ENCODE measurements around the gene OR10G8.
A peak's percentile ranks its signal among the peaks of the same experiment; 100 is the strongest.
"Not testable (repeated sequence)": the region's sequence is repeated elsewhere in the genome, so short reads cannot be mapped to it uniquely, and the experiment has no call there.

The OR10G8 gene, protein sequence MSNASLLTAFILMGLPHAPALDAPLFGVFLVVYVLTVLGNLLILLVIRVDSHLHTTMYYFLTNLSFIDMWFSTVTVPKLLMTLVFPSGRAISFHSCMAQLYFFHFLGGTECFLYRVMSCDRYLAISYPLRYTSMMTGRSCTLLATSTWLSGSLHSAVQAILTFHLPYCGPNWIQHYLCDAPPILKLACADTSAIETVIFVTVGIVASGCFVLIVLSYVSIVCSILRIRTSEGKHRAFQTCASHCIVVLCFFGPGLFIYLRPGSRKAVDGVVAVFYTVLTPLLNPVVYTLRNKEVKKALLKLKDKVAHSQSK

DNA sequence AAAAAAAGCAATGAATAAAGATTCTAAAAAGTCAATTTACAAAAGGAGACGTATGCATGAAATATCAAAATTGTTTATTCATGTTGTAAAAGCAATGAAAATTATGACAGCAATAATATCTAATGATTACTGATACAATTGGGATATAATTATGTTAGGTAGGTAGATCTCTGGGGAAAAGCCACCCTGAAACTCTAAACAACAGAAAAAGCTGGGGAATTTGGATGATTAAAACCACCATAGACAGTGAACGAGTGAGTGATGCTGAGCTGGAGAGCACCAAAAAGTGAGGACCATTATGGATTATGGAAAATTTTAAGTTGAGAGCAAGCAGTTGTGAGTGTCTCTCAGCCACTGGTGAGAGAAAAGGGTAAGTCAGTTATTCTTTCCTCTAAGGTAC is at the start of gene OR10G8:
Gene OR10G8, plus strand, starts transcription at position 301 of the 400 bp plus-strand sequence. CDS start 2,825 bp downstream, outside the sequence.
- DNase-seq (ENCODE audit: extremely low spot score, insufficient read length, low read depth) (no peak), FAIRE-seq (no peak)

DNA sequence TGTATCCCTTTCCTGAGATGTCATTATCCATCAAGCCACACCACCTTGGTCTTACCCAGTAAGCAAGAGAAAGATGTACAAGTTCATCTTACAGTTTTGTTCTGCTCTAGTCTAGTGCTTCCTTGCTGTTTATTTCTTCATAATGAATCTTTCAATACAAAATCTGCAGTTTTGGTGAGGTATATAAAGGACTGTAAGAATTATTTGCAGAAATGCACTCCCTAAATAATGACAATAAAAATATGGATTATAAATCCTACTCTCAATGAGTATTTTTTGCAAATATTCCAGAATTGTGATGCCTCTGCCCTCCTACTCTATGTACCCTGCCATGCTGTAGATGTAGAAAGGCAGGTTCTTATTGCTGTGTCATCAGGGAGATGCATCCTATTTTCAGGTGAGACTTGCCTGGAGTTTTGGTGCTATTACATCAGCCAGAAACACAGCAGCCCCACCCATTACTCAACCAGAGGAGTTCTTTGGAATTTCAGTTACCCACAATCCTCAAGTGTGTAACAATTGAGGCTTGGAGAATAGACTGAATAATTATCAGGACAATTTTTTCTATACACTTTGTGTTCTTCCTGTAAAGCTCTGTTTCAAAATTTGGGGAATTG is 48.8 kb upstream of the OR10G8 start, which contains the start of gene OR10S1:
Gene OR10S1, minus strand, starts transcription at position 51 of the 617 bp plus-strand sequence. CDS start 117 bp downstream, outside the sequence.
- no peak for FAIRE-seq
- no peak for DNase-seq (ENCODE audit: extremely low spot score, insufficient read length, low read depth)

DNA sequence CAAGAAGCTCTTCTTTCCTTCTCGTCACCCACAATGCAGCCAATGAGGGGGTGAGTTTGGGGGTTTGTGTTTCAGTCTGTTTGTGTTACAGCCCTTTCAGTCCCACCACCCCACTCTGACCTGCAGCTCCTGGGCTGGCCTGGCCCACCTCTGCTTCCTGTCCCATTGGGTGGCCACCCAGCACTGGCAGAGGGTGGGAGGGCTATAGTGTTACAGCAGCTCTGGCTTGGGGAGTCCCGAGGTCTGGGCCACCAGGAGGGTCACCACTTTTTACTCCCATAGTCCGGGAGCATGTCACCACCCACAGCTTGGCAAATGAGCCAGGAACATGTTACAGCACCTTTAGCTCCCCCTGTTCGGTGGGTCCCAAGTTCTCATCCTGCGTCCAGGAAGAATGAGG is 47.3 kb upstream of the OR10G8 start:
- no peak for FAIRE-seq
- DNase-seq (ENCODE audit: extremely low spot score, insufficient read length, low read depth): no peak

- DNase-seq (ENCODE audit: extremely low spot score, insufficient read length, low read depth): no peak
- FAIRE-seq: no peak
Measured at GRCh38 chr11:123995119-123995518, 31.5 kb upstream of the OR10G8 start, which contains the start of gene OR10G6. OR10G6 (minus strand) TSS chr11:123995161; CDS start chr11:123995161, 0 bp downstream.

- no peak for FAIRE-seq
- no peak for DNase-seq (ENCODE audit: extremely low spot score, insufficient read length, low read depth)
Measured at GRCh38 chr11:124012697-124013096, 13.9 kb upstream of the OR10G8 start, which contains the start of gene OR10G4. OR10G4 (plus strand) TSS chr11:124012997; CDS start chr11:124015575, 2,578 bp downstream.

GRCh38 chr11:124015837-124016236 is 10.8 kb upstream of the OR10G8 start:
- not testable (repeated sequence) for FAIRE-seq; DNase-seq (ENCODE audit: extremely low spot score, insufficient read length, low read depth)

DNA sequence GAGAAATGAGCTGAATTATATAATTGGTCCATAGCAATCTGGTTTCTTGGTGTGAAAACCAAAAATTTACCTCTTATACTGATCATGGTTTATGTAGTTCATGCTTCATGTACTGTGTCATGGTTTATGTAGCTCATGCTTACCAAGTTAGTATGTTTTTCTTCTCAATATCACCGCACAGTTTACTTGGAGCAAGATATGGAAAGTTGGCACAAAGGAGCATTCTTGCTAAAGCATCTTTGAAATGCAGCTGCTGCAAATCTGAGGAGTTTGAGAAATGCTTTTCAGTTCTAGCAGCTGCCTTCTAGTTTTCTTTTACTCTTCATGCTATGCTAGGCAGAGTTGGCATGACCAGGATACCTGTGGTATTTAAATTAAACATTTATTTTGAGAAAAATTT is 10.1 kb downstream of the OR10G8 start:
- FAIRE-seq: no peak
- no peak for DNase-seq (ENCODE audit: extremely low spot score, insufficient read length, low read depth)

GRCh38 chr11:124039557-124039956 is 13.0 kb downstream of the OR10G8 start:
- no peak for FAIRE-seq

DNA sequence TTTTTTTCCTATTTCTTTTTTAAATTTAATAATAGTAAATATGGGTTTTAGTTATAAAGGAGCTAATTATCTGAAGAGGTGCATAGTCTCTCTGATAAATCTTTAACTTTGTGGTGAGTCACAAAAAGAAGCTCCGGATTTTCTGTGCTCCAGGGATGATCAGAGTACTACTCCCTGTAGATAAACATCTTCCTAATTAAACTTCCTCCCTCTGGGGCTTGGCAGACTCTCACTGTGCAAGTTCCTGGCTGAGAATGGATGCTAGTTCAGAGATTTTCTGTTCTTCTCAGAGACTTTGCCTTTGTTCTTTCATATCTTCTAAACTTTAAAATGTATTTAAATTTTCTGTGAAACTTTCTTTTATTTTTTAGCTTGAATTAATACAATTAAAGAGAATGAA is 14.7 kb downstream of the OR10G8 start, which contains the start of gene OR10G7:
Gene OR10G7, minus strand, starts transcription at position 72 of the 400 bp plus-strand sequence. CDS start 2,324 bp downstream, outside the sequence.
- DNase-seq (ENCODE audit: extremely low spot score, insufficient read length, low read depth) (no peak), FAIRE-seq (no peak)

More at GRCh38 chr11:124039557-124039956, 13.0 kb downstream of the OR10G8 start:
- no peak for DNase-seq (ENCODE audit: extremely low spot score, insufficient read length, low read depth)

DNA sequence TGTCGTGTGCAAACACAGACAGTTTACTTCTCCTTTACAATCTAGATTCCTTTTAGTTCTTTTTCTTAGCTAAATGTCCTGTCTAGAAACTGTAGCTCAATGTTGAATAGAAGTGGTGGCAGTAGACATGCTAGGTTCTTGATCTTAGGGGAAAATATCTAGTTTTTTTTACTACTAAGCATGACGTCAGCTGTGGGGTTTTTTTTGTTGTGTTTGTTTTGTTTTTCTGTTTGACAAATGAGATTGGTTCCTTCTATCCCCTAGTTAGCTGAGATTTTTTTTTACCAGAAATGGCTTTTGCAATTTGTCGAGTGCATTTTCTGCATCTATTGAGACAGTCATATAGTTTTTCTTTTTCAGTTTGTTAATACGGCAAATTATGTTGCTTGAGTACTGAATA is 16.8 kb downstream of the OR10G8 start:
- DNase-seq (ENCODE audit: extremely low spot score, insufficient read length, low read depth) (no peak), FAIRE-seq (no peak)

DNA sequence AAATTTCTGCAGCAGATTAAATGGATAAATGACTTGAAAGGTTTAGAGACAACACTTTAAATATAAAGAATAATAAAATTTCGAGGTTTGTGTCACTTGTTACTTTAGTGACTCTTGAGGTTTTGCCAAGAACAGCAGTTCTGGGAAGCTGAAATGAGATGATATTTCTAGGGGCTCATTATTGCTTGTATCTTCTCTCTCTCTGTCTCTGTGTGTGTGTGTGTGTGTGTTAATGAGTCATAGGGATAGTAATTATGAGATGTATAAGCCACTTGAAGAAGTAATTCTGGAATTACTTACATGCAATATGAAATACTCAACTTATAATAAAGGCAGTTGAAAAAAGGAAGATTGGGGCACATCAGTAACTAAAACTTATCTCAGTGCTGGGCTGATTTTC is 24.1 kb downstream of the OR10G8 start:
- no peak for DNase-seq (ENCODE audit: extremely low spot score, insufficient read length, low read depth)
- no peak for FAIRE-seq

DNA sequence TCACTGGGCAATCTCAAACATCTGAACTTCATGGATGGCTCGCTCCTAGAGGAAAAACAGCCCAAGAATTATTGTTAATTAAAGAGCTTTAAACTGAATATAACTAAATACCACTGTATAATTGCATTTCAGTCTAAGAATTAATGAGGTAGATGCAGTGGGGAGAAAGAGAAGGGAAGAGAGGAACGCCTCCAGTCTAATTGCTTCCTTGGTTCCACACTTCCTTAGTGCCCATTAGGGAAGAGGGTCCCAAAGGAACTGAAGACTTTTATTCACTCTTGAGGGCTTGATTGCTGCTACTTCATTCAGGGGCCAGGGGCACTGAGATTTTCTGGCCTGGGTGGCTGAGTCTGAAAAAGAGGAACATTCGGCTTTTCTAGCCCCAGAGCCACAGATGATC is 26.4 kb downstream of the OR10G8 start:
- DNase-seq (ENCODE audit: extremely low spot score, insufficient read length, low read depth) (no peak), FAIRE-seq (no peak)

- DNase-seq (ENCODE audit: extremely low spot score, insufficient read length, low read depth): no peak
- no peak for FAIRE-seq
Measured at GRCh38 chr11:124068601-124069110, 42.1 kb downstream of the OR10G8 start.

GRCh38 chr11:124069429-124070401 is 43.1 kb downstream of the OR10G8 start:
- peak; percentile 75 for FAIRE-seq
- DNase-seq (ENCODE audit: extremely low spot score, insufficient read length, low read depth): no peak

DNA sequence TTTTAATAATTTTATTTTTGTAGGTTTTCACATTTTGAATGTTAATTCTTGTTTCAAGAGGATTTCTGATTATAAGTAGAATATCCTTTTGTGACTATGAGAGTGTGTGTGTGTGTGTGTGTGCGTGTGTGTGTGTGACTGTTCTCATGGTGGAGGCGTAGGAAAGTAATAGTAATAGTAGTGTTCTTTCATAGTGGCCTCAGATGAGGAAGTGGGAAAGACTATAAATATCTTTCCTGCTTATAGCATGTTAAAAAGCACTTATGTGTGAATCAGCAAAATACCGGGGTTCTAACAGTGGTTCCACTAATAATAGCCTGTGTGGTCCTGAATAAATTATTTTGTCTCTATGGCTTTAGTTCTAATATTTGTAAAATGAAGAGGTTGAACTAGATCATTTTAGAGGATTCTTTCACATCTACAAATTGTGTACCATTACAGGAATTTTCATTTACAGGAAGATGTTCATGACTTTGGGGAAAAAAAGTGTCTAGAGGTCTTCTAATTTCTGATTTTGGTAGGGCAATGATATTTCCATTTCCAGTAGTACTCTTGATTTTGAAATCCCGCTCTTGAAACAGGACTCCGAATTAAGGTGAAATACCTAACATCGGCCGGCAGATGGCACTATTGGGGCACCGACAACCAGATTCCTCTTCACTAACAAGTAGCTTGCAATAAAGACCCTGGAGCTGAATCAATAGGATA is 44.5 kb downstream of the OR10G8 start:
- DNase-seq (ENCODE audit: extremely low spot score, insufficient read length, low read depth) (peak; percentile 36), FAIRE-seq (peak; percentile 81)

GRCh38 chr11:124071623-124071948 is 45.0 kb downstream of the OR10G8 start:
- DNase-seq (ENCODE audit: extremely low spot score, insufficient read length, low read depth) (no peak), FAIRE-seq (no peak)

- FAIRE-seq: no peak
Measured at GRCh38 chr11:124072147-124072546, 45.5 kb downstream of the OR10G8 start.

GRCh38 chr11:124074554-124074953 is 48.0 kb downstream of the OR10G8 start:
- no peak for FAIRE-seq

More at GRCh38 chr11:124072147-124072546, 45.5 kb downstream of the OR10G8 start:
- no peak for DNase-seq (ENCODE audit: extremely low spot score, insufficient read length, low read depth)

DNA sequence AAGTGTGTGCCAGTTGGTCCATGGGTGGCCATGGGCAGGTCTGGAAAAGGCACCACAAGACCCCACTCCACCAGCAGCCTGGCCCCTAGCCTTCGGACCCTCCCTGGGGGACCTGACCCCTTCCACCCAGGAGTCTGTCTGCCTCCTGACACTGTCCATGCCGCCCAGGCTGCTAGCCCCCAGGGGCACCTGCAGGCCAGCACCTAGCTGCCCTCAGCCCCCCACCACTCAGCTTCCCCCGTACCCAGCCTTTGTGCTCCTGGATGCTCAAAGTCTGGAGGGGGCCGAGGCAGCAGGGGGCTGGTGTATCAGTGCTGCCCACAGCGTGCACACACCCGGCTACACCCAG is 48.9 kb downstream of the OR10G8 start:
- DNase-seq (ENCODE audit: extremely low spot score, insufficient read length, low read depth): no peak
- no peak for FAIRE-seq

More at GRCh38 chr11:124074554-124074953, 48.0 kb downstream of the OR10G8 start:
- DNase-seq (ENCODE audit: extremely low spot score, insufficient read length, low read depth): no peak

Data from GM18507 (cell line).